ENCODE results near the gene PRKCA.

The PRKCA gene

GRCh38 chr17:66450008-66450851, 147.8 kb downstream of the PRKCA start:
- H3K27ac ChIP-seq (replicated peaks): no peak overlapping the region
- no peaks in the 10 kb centered on the region for H3K27me3 ChIP-seq (ENCODE audit: insufficient read depth, poor library complexity, severe bottlenecking)
- no peak overlapping the region for H3K4me3 ChIP-seq (replicated peaks; ENCODE audit: insufficient read depth, low read length)
- TF ChIP-seq CTCF (IDR thresholded peaks at IDR 0.05; ENCODE audit: insufficient read depth, low read length): no peak
- TF ChIP-seq SPI1 (IDR thresholded peaks at IDR 0.05; ENCODE audit: borderline replicate concordance, low read depth): no peak
- TF ChIP-seq POLR2AphosphoS5 (IDR thresholded peaks at IDR 0.05; ENCODE audit: low read depth): no peak
- TF ChIP-seq REST (IDR thresholded peaks at IDR 0.05; ENCODE audit: insufficient replicate concordance, low read depth): no peak
- TF ChIP-seq GABPA (IDR thresholded peaks at IDR 0.05; ENCODE audit: low read depth): no peak
- no peak for DNase-seq (ENCODE audit: low read depth in 1 of 2, low spot score in 1 of 2)

- Histone ChIP-seq H3K27me3 (ENCODE audit: insufficient read depth, poor library complexity, severe bottlenecking) (no peaks in the 10 kb centered on the region), H3K4me3 (replicated peaks; ENCODE audit: insufficient read depth, low read length) (no peak overlapping the region), H3K27ac (replicated peaks) (no peak overlapping the region)
- no peak for DNase-seq (ENCODE audit: low read depth in 1 of 2, low spot score in 1 of 2)
- TF ChIP-seq REST (IDR thresholded peaks at IDR 0.05; ENCODE audit: insufficient replicate concordance, low read depth) (no peak), POLR2AphosphoS5 (IDR thresholded peaks at IDR 0.05; ENCODE audit: low read depth) (no peak), CTCF (IDR thresholded peaks at IDR 0.05; ENCODE audit: insufficient read depth, low read length) (no peak), SPI1 (IDR thresholded peaks at IDR 0.05; ENCODE audit: borderline replicate concordance, low read depth) (no peak), GABPA (IDR thresholded peaks at IDR 0.05; ENCODE audit: low read depth) (no peak)
These were observed 148.4 kb downstream of the PRKCA start for GRCh38 chr17:66450852-66451158.

DNA sequence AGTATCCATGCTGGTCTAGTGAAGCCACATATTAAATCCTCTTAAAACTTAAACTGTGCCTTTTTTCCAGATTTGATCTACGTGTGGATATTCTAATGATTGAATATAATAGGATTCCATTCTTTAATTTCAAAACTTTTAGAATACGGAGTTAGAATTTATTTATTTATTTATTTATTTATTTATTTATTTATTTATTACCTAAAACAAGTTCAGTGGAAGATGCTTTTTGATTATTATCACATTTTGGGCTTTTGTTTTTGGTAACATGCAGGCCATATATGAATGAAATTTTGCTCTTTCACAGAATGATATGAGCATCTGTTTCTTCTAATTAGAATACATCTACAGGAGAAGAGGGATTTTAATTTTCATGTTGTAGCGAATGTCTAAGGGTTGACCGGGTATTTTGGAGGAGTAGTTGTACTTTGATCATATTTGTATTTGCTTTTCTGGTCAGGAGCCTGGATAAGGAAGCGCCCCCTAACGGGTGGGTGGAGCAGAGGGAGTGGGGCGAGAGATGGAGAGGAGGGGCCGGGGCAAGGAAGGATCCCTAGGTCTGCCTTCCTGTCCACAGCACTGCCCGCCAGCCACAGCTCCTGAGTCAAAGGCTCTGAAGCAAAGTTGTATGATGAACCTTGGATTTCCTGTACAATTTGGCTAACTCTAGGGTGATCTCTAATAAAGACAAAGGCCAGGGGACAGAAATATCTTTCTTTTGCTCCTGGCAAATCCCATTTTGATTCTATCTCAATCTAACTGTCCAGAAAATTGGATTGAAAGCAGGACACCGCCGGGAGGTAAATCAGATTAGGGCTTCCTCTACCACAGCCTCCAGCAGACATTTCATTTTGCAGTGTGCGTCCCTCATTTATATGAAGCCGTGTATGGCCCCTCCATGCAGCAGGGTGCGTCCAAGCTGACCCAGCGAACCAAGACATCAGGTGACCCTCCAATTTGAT, 149.1 kb downstream of the PRKCA start:
- no peak overlapping the region for H3K4me3 ChIP-seq (replicated peaks; ENCODE audit: insufficient read depth, low read length)
- no peak overlapping the region for H3K27ac ChIP-seq (replicated peaks)
- no peak for TF ChIP-seq CTCF (IDR thresholded peaks at IDR 0.05; ENCODE audit: insufficient read depth, low read length)
- no peak for TF ChIP-seq REST (IDR thresholded peaks at IDR 0.05; ENCODE audit: insufficient replicate concordance, low read depth)
- no peak for TF ChIP-seq POLR2AphosphoS5 (IDR thresholded peaks at IDR 0.05; ENCODE audit: low read depth)
- TF ChIP-seq SPI1 (IDR thresholded peaks at IDR 0.05; ENCODE audit: borderline replicate concordance, low read depth): no peak
- no peak for TF ChIP-seq GABPA (IDR thresholded peaks at IDR 0.05; ENCODE audit: low read depth)
- DNase-seq (ENCODE audit: low read depth in 1 of 2, low spot score in 1 of 2): no peak
- no peaks in the 10 kb centered on the region for H3K27me3 ChIP-seq (ENCODE audit: insufficient read depth, poor library complexity, severe bottlenecking)

All from HL-60 (cell line).